Upper lobe of right lung (tissue), 1 donor: ENCODE data around the gene PDSS1. TPM values are rescaled to one million over a fixed set of nuclear protein-coding genes. Genes with fewer than 3 reads are reported as not detected.

Experiments
- ATAC-seq: fragments of 200-7000 bp; cut with Tn5 transposase; one replicate; pipeline ENCODE4 v1.9.1; 2020; ENCODE audit warnings: mild to moderate bottlenecking, moderate library complexity
- DNase-seq: peaks from one replicate; pipeline ENCODE4 v3.0.0-alpha.2; 2020
- H3K27ac ChIP-seq: fragments of 200-600 bp; one replicate; pipeline ENCODE4 v1.8.0; 2022
- H3K27me3 ChIP-seq: fragments of 200-600 bp; one replicate; pipeline ENCODE4 v1.8.0; 2022; ENCODE audit warnings: mild to moderate bottlenecking
- H3K36me3 ChIP-seq: fragments of 200-600 bp; one replicate; pipeline ENCODE4 v1.8.0; 2022
- H3K4me1 ChIP-seq: fragments of 200-600 bp; one replicate; pipeline ENCODE4 v1.8.0; 2022
- H3K4me3 ChIP-seq: fragments of 200-600 bp; one replicate; pipeline ENCODE4 v1.8.0; 2022; ENCODE audit warnings: mild to moderate bottlenecking
- H3K9me3 ChIP-seq: fragments of 200-600 bp; one replicate; pipeline ENCODE4 v1.8.0; 2022
- intact Hi-C: fragments of 100-400 bp; cut with DNase I; formaldehyde crosslinking; loops from one replicate; pipeline ENCODE4 v1.11.0; 2022
- total RNA-seq: library from RNA; stranded (reverse); fragmentation: NEBNext Ultra II Directional; extraction: Animal tissue kit (Norgen Biotek cat#: 25700); gene quantifications from one replicate; pipeline ENCODE4 v1.2.1, GENCODE V29; 2021
- TF ChIP-seq, protein P1 (sequence below): fragments of 200-600 bp; IDR thresholded peaks from one replicate; pipeline ENCODE4 v1.8.0; 2022; ENCODE audit warnings: antibody characterized with exemption
- donor health status: DM: no; HTN: yes; CAD: no; lungs with severe emphysema.

PDSS1 gene
- total RNA-seq, 1 donor from 2014 or later = 6.2 TPM

DNA sequence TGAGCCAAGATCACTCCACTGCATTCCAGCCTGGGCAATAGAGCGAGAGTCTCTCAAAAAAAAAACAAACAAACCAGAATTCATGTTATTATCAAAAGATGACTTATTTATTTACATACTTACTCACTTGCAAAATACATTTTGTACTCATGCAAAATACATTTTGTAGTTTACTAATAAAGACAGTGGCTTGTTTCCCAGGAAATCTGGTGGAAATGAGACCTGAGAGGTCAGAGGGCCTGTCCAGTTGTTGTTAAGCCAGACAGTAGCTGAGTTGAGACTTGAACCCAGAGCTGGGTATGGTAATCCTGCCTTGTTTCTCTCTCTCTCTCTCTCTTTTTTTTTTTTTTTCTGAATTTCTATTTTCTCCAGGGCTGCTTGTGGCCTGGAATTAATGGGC is 29.5 kb downstream of the PDSS1 start:
- intact Hi-C loops = loop anchor here (10.0 kb wide), 1 partner anchor 158 kb away; no protein-coding TSS in a partner anchor
- no peak overlapping the region for H3K27ac ChIP-seq
- H3K36me3 ChIP-seq = peaks cover 25% of the 10 kb centered on the region
- H3K4me1 ChIP-seq = no peaks in the 10 kb centered on the region
- TF ChIP-seq, protein P1, sequence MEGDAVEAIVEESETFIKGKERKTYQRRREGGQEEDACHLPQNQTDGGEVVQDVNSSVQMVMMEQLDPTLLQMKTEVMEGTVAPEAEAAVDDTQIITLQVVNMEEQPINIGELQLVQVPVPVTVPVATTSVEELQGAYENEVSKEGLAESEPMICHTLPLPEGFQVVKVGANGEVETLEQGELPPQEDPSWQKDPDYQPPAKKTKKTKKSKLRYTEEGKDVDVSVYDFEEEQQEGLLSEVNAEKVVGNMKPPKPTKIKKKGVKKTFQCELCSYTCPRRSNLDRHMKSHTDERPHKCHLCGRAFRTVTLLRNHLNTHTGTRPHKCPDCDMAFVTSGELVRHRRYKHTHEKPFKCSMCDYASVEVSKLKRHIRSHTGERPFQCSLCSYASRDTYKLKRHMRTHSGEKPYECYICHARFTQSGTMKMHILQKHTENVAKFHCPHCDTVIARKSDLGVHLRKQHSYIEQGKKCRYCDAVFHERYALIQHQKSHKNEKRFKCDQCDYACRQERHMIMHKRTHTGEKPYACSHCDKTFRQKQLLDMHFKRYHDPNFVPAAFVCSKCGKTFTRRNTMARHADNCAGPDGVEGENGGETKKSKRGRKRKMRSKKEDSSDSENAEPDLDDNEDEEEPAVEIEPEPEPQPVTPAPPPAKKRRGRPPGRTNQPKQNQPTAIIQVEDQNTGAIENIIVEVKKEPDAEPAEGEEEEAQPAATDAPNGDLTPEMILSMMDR = no peak
- DNase-seq (no peak), ATAC-seq (no peak)
- no peaks in the 10 kb centered on the region for H3K9me3 ChIP-seq
- no peak overlapping the region for H3K4me3 ChIP-seq
- H3K27me3 ChIP-seq = no peaks in the 10 kb centered on the region

DNA sequence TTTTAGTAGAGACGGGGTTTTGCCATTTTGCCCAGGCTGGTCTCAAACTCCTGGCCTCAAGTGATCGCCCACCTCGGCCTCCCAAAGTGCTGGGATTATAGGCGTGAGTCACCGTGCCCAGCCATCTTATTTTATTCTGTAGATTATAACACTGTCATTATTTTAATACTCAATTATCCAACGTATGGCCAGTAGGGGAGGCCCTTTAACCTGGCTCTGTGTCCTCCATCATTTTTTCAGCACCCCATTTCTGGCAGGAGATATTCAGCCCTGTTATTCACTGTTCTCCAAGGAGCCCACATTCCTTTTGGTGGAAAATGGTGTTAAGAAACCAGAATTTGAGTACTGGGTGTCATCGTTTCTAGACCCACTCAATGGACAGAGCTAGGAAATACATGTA is 31.5 kb downstream of the PDSS1 start:
- no peak for DNase-seq
- H3K36me3 ChIP-seq = peaks cover 22% of the 10 kb centered on the region
- no peak overlapping the region for H3K4me3 ChIP-seq
- no peak overlapping the region for H3K27ac ChIP-seq
- intact Hi-C loops = loop anchor here (10.0 kb wide), 1 partner anchor 156 kb away; no protein-coding TSS in a partner anchor
- no peaks in the 10 kb centered on the region for H3K4me1 ChIP-seq
- no peaks in the 10 kb centered on the region for H3K27me3 ChIP-seq
- H3K9me3 ChIP-seq = no peaks in the 10 kb centered on the region
- ATAC-seq = no peak
- TF ChIP-seq, protein P1 = no peak

DNA sequence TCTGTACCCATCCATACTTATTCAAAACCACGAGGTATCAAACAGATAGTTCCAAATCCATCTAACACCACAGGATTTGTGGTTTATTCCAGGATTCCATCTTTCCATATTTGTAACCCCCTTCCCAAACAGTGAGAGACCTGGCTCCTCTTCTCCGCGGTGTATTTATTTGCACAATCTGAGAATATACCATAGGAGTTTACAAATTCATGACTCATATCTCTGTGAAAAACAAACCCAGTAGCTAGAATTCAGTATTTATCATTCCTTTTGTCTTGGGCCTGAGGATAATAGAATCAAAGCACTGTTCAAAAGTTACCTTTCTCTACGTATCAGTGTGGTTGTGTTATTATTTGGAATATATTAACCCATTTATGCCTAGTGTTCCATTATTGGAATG is 31.9 kb downstream of the PDSS1 start:
- H3K9me3 ChIP-seq = no peaks in the 10 kb centered on the region
- DNase-seq = no peak
- TF ChIP-seq, protein P1 = no peak
- peaks cover 18% of the 10 kb centered on the region for H3K36me3 ChIP-seq
- H3K4me3 ChIP-seq = no peak overlapping the region
- H3K4me1 ChIP-seq = no peaks in the 10 kb centered on the region
- H3K27me3 ChIP-seq = no peaks in the 10 kb centered on the region
- no peak overlapping the region for H3K27ac ChIP-seq
- ATAC-seq = no peak
- intact Hi-C loops = loop anchor here (10.0 kb wide), 1 partner anchor 155 kb away; no protein-coding TSS in a partner anchor

DNA sequence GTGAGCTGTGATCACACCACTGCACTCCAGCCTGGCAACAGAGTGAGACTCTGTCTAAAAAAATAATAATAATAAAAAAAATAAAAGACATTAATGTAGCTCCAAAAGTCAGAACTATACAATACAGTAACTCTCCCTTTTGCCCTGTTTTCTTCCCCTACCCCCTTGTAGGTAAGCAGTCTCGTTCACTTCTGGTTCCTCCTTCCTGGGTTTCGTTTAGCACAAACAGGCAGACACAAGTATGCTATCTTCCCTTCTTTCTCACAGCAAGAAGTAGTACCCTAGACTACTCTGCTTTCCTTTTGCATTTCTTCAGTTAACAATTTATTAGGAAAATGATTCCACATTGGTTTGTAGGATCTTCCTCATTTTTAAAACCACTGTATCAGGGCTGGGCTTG is 33.1 kb downstream of the PDSS1 start:
- no peaks in the 10 kb centered on the region for H3K27me3 ChIP-seq
- ATAC-seq (no peak), DNase-seq (no peak)
- H3K9me3 ChIP-seq = no peaks in the 10 kb centered on the region
- intact Hi-C loops = no loop called here
- no peaks in the 10 kb centered on the region for H3K4me1 ChIP-seq
- no peak overlapping the region for H3K4me3 ChIP-seq
- H3K27ac ChIP-seq = no peak overlapping the region
- TF ChIP-seq, protein P1 = no peak
- peaks cover 17% of the 10 kb centered on the region for H3K36me3 ChIP-seq

DNA sequence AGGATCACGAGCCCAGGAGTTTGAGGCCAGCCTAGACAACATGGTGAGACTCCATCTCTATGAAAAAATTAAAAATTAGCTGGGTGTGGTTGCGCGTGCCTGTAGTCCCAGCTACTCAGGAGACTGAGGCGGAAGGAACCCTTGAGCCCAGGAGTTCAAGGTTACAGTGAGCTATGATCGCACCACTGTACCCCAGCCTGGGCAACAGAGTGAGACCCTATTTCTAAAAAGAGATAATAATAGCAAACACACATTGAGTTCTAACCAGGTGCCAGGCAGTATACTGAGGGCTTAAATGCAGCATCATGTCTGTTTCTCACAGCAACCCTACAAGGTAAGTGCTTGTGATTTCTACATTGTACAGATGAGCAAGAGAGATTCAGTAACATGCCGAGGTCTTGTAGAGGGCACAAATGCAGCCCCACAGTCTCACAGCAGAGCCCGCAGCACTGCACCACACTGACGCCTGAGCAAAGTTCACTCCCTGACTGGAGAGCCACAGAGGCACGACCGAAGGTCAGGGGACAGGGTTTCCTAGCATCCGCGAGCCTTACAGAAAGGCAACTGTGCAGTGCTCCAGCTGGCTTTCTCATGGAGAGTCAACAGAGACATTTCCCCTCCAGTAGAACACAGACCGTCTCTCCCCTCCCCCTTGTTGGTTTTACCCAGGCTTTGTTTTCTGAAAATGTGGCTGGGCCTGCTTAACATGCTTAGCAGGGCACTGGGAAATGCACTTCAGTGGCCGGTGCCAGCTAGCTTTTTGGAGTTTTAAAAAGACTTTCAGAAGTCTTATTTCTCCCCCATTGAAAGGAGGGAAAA is 36.5 kb downstream of the PDSS1 start:
- DNase-seq (no peak), ATAC-seq (no peak)
- Histone ChIP-seq H3K4me1 (no peaks in the 10 kb centered on the region), H3K36me3 (peaks cover 23% of the 10 kb centered on the region), H3K4me3 (no peak overlapping the region), H3K27me3 (no peaks in the 10 kb centered on the region), H3K9me3 (no peaks in the 10 kb centered on the region), H3K27ac (no peak overlapping the region)
- TF ChIP-seq, protein P1 = no peak
- intact Hi-C loops = no loop called here
